Measurements from ENCODE around the gene ATP2B1. TPM values are rescaled to one million over a fixed set of nuclear protein-coding genes. Genes with fewer than 3 reads are reported as not detected.

The ATP2B1 gene
- total RNA-seq, 1 donor from 2014 or later, result 43.3 TPM

DNA sequence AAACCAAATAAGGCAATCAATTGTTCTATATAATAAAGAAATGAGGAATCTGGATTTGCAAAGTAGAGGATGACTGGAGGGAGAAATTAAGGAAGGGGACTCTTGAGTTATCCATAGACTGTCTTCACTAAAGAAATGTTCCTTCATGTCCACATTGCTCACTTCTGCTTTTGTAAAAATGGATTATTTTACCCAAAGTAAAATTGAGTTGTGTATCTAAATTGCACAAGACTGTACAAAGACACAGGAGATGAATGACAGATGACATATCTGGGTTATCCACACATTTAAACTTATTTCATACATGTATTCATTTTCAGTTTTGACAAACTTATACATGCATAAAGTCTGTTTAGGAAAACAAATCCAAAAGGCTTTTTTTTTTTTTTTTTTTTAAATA is 11.3 kb downstream of the ATP2B1 start:
- intact Hi-C loops (cut with DNase I), result no loop called here
- DNase-seq (ENCODE audit: low spot score) (no peak), ATAC-seq (no peak)

DNA sequence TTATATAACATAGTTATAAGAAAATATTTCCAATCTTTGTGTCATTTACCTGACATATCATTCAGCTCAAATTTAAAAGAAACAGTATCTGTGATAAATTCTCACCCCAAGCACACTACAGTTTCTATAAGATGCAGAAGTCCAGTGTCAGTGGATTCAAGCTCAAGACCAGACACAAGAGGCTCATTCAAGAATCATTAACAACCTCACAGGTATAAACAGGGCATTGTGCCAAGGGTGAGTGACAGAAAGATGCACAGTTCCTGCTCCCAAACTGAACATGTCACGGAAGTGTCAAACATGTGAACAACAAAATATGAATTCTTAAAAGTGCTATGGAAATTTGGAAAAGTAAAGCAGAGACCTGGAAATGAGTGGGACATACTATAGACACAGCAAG is 12.8 kb downstream of the ATP2B1 start:
- no peak for DNase-seq (ENCODE audit: low spot score)
- intact Hi-C loops (cut with DNase I), result no loop called here
- ATAC-seq, result no peak

DNA sequence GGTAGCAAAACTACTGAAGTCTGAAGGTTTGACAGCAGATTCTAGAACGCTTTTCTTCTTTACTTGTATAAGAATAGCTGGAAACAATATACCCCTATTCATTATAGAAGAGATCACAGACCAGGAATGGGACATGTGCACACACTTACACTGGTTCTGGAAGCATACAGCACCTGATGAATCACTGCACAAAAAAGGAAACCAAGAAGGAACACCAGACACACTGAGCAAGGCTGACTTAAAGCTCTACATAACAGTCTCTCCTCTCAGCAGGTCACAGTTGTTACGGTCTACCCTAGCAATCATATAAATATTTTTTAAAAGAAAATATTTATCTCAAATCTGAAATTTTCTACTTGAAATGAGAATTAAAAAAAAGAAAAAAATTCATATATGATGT is 13.5 kb downstream of the ATP2B1 start:
- intact Hi-C loops (cut with DNase I), result no loop called here
- no peak for ATAC-seq
- DNase-seq (ENCODE audit: low spot score), result no peak

GRCh38 chr12:89694542-89694941 is 14.1 kb downstream of the ATP2B1 start:
- intact Hi-C loops (cut with DNase I), result no loop called here
- ATAC-seq (no peak), DNase-seq (ENCODE audit: low spot score) (no peak)

DNA sequence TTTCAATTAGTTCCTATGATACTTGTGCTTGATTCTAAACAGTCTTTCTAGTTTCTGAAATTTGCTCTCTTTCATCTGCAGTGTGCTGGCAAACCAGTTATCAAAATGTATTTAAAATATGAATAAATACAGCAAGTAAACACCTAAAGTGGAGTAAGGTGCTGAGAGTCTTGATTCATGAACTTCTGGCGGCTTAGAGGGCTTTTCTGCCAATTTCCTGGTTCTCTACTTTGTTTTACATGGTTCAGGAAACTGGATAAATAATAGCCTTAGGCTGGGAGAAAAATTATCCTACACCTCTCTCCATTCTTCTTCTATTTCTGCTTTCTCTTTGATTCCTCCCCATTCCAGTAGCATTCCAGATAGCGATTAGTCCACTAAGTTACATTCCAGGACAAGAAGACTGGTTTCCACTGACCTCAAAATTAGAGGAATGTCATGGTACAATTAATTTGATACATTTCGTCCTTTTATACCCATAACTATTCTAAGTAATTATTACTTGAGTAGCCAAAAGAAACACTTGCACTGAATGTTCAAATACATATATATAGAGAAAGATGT is 14.9 kb downstream of the ATP2B1 start:
- ATAC-seq, result no peak
- intact Hi-C loops (cut with DNase I), result no loop called here
- DNase-seq (ENCODE audit: low spot score), result no peak

- ATAC-seq, result no peak
- intact Hi-C loops (cut with DNase I), result no loop called here
- DNase-seq (ENCODE audit: low spot score), result no peak
Observed at GRCh38 chr12:89692439-89692838, 16.2 kb downstream of the ATP2B1 start.

DNA sequence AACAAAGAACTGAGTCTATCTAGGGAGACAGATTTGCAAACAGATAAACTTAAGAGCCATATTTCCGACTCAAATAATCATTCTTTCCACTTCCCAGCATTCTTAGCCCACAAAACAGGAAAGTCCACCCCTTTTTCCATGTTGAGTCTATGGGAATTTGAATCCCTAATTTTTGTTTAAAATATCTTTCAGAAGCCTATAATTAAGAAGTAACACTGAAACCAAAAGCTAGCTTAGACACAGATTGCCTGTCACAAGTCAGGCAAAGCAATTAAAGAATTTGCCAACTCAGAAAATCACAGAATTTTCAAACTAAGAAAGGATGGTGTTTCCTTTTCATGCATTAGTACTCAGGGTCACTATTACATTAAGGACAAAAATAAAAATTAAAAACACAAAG is 17.0 kb downstream of the ATP2B1 start:
- no peak for ATAC-seq
- no peak for DNase-seq (ENCODE audit: low spot score)
- intact Hi-C loops (cut with DNase I), result no loop called here

- ATAC-seq (no peak), DNase-seq (ENCODE audit: low spot score) (no peak)
- intact Hi-C loops (cut with DNase I), result no loop called here
Observed at GRCh38 chr12:89690925-89691324, 17.7 kb downstream of the ATP2B1 start.

GRCh38 chr12:89689306-89689705 is 19.3 kb downstream of the ATP2B1 start:
- DNase-seq (ENCODE audit: low spot score) (no peak), ATAC-seq (no peak)
- intact Hi-C loops (cut with DNase I), result no loop called here

GRCh38 chr12:89686311-89686710 is 22.3 kb downstream of the ATP2B1 start:
- ATAC-seq, result no peak
- intact Hi-C loops (cut with DNase I), result no loop called here
- no peak for DNase-seq (ENCODE audit: low spot score)

DNA sequence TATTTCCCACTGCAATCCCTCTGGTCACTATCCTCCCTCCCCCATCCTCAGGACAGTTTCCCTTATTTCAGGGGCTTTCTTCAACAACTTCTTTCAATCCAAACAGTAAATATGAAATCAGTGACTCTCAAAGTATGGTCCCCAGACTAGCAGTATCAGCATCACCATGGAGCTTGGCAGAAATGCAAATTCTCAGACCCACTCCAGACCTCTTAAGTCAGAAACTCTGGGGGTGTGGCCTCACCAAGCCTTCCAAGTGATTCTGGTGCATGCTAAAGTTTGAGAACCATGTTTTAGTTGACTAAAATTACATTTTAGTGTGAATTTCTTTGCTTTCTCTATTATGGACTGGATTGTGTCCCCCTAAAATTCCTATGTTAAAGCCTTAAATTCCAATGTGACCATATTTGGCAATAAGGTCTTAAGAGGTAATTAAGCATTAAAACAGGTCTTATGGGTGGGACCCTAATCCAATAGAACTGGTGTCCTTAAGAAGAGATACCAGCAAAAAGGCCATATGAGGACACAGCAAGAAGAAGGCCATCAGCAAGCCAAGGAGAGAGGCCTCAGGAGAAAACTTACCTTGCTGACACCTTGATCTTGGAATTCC is 23.2 kb downstream of the ATP2B1 start:
- DNase-seq (ENCODE audit: low spot score) (no peak), ATAC-seq (no peak)
- intact Hi-C loops (cut with DNase I), result no loop called here

DNA sequence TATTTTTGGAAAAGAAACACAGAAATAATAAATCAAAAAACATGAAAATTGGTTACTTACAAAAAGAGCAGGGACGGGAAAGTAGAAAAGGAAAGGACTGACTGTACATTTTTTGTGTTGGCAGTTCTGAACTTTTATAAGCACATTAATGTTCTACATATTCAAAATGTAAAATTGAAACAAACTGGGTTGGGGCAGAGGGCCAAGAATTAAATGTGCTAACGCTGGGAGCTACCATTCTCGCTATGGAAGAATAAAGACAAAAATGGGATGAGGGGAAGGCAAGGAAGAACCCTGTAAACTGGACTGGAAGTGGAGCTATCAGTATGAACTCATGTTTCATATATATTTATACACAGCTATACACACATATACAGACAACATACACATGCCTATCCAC is 24.5 kb downstream of the ATP2B1 start:
- ATAC-seq (no peak), DNase-seq (ENCODE audit: low spot score) (no peak)
- intact Hi-C loops (cut with DNase I), result no loop called here

DNA sequence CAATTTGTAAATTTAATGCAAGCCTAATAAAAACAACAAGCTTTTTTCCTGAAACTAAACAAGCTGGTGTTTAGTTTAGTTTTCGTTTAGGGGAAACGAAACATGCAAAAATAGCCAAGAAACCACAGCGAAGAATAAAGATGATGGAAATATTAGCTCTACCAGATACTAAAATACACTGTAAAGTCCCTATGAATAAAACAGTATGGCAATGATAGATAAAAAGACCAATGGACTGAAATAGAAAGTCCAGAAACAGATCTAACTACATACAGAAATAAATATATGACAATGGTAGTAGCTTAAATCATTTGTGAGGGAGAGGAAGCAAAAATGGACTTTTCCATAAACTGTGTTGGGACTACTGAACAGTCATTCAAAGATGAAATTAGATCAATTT is 26.4 kb downstream of the ATP2B1 start:
- ATAC-seq (no peak), DNase-seq (ENCODE audit: low spot score) (no peak)
- intact Hi-C loops (cut with DNase I), result no loop called here

- DNase-seq (ENCODE audit: low spot score), result no peak
- intact Hi-C loops (cut with DNase I), result no loop called here
- no peak for ATAC-seq
Observed at GRCh38 chr12:89680409-89680808, 28.2 kb downstream of the ATP2B1 start.

- intact Hi-C loops (cut with DNase I), result no loop called here
- no peak for ATAC-seq
Observed at GRCh38 chr12:89679631-89680030, 29.0 kb downstream of the ATP2B1 start.

DNA sequence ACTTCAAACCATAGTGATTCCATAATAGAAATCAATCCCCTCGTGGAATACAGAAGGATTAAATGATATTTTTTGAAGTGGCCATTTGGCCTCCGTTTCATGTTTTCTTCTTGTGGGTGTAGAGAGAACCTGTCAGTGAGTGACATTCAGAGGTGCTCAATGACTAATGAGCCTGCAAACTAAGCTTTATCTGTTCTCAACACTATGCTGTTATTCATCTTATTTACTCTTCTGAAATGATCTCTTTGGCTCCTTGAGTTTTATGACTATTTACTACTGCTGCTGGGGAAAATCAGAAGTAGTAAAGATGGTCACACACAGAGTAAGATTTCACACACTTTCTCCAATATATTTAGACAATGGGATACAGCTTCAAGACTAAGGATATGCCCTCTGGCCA is 30.4 kb downstream of the ATP2B1 start:
- DNase-seq (ENCODE audit: low spot score) (no peak), ATAC-seq (no peak)
- intact Hi-C loops (cut with DNase I), result no loop called here

More at GRCh38 chr12:89679631-89680030, 29.0 kb downstream of the ATP2B1 start:
- DNase-seq (ENCODE audit: low spot score), result no peak

GRCh38 chr12:89676930-89677329 is 31.7 kb downstream of the ATP2B1 start:
- ATAC-seq, result no peak
- intact Hi-C loops (cut with DNase I), result no loop called here
- DNase-seq (ENCODE audit: low spot score), result no peak

DNA sequence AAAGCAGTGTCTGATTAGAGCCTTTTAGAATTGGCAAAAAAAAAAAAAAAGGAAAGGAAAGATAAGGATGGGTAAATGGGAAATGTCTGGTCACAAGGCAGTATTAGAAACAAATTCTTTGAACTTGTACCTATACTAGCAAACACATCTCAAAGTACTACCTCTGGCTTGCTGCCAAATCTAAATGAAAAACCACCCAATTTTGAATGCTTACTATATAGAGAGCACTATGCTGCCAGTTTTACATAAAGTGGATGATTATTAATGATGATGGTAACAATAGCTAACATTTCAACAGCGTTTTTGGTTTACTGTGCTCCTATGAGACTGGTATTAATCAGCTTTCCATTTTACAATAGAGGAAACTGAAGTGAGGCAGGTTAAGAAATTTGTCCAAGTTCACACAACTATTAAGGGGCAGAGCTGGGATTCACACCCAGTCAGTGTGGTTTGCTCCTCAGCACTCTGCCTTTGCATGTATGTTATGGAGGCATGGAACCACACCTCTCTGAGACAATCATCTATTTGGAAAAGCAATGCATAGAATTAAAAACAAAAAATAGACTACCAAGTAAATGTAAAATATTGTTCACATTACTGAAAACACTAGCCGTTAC is 34.2 kb downstream of the ATP2B1 start:
- no peak for ATAC-seq
- intact Hi-C loops (cut with DNase I), result no loop called here
- DNase-seq (ENCODE audit: low spot score), result no peak

- intact Hi-C loops (cut with DNase I), result no loop called here
- DNase-seq (ENCODE audit: low spot score) (no peak), ATAC-seq (no peak)
Observed at GRCh38 chr12:89673603-89674002, 35.0 kb downstream of the ATP2B1 start.

GRCh38 chr12:89672589-89672979 is 36.1 kb downstream of the ATP2B1 start:
- no peak for ATAC-seq
- no peak for DNase-seq (ENCODE audit: low spot score)
- intact Hi-C loops (cut with DNase I), result no loop called here

GRCh38 chr12:89671469-89671868 is 37.2 kb downstream of the ATP2B1 start:
- ATAC-seq (no peak), DNase-seq (ENCODE audit: low spot score) (no peak)
- intact Hi-C loops (cut with DNase I), result no loop called here
